Measurements from ENCODE around the gene MLKL.

- TF ChIP-seq, protein P1, sequence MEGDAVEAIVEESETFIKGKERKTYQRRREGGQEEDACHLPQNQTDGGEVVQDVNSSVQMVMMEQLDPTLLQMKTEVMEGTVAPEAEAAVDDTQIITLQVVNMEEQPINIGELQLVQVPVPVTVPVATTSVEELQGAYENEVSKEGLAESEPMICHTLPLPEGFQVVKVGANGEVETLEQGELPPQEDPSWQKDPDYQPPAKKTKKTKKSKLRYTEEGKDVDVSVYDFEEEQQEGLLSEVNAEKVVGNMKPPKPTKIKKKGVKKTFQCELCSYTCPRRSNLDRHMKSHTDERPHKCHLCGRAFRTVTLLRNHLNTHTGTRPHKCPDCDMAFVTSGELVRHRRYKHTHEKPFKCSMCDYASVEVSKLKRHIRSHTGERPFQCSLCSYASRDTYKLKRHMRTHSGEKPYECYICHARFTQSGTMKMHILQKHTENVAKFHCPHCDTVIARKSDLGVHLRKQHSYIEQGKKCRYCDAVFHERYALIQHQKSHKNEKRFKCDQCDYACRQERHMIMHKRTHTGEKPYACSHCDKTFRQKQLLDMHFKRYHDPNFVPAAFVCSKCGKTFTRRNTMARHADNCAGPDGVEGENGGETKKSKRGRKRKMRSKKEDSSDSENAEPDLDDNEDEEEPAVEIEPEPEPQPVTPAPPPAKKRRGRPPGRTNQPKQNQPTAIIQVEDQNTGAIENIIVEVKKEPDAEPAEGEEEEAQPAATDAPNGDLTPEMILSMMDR (IDR thresholded peaks at IDR 0.05 in 4 of 5, conservative IDR thresholded peaks at IDR 0.05 in 1 of 5) = no peak
- no peak for TF ChIP-seq POLR2A (IDR thresholded peaks at IDR 0.05)
Observed at GRCh38 chr16:74700116-74700437, 585 bp downstream of the MLKL start.
